SH-SY5Y (cell line): ENCODE data around the gene AFAP1L2.

Experiments used
- GATA2 ChIP-seq: IDR thresholded peaks from 2 replicates; pipeline ENCODE4 v1.6.1; 2011; ENCODE audit warnings: mild to moderate bottlenecking, low read depth, low read length
- GATA3 ChIP-seq: IDR thresholded peaks from 2 replicates; pipeline ENCODE4 v1.6.1; 2011; ENCODE audit warnings: low read depth, mild to moderate bottlenecking, low read length, moderate library complexity

The AFAP1L2 gene

GRCh38 chr10:114256008-114256765 is 148.1 kb downstream of the AFAP1L2 start:
- no peak for TF ChIP-seq GATA2

GRCh38 chr10:114255227-114255626 is 149.1 kb downstream of the AFAP1L2 start:
- TF ChIP-seq GATA3, result no peak
- TF ChIP-seq GATA2, result no peak

GRCh38 chr10:114252883-114253282 is 151.4 kb downstream of the AFAP1L2 start:
- no peak for TF ChIP-seq GATA2
- no peak for TF ChIP-seq GATA3

- TF ChIP-seq GATA2 (no peak), GATA3 (no peak)
These were observed 152.2 kb downstream of the AFAP1L2 start for GRCh38 chr10:114252092-114252491.

- no peak for TF ChIP-seq GATA2
- TF ChIP-seq GATA3, result no peak
These were observed 153.6 kb downstream of the AFAP1L2 start for GRCh38 chr10:114250716-114251115.

GRCh38 chr10:114250236-114250635 is 154.1 kb downstream of the AFAP1L2 start:
- TF ChIP-seq GATA3 (no peak), GATA2 (no peak)

GRCh38 chr10:114246679-114247305 is 157.5 kb downstream of the AFAP1L2 start:
- TF ChIP-seq GATA2 (no peak), GATA3 (no peak)

GRCh38 chr10:114245121-114245791 is 159.0 kb downstream of the AFAP1L2 start:
- TF ChIP-seq GATA3 (no peak), GATA2 (no peak)
